ENCODE results near the gene SLC12A8.

Gene SLC12A8

GRCh38 chr3:125107363-125107762 is 105.2 kb downstream of the SLC12A8 start:
- TF ChIP-seq CTCF (IDR thresholded peaks at IDR 0.05; ENCODE audit: low read depth, low read length): no peak
- no peak overlapping the region for H3K4me3 ChIP-seq (ENCODE audit: low read depth, low read length)

DNA sequence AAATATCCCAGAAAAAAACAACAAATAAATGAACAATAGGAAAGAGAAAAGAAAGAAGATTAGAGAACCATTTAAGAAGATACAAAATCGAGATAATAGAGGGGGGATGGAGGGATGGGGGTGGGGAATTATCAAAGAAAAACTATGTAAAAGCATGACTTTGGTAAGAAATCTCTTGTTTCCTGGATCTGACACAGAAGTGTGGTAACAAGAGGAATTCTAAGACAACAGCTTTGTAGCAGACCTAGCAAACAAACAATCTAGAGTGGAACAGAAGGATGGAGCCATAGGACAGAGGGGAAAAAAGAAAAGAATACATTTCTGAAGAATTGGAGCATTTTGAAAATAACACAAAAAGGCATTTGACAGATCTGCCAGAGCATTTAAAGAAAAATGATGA is 107.4 kb downstream of the SLC12A8 start:
- H3K4me3 ChIP-seq (ENCODE audit: low read depth, low read length): no peak overlapping the region

GRCh38 chr3:125104639-125105038 is 107.9 kb downstream of the SLC12A8 start:
- H3K4me3 ChIP-seq (ENCODE audit: low read depth, low read length): no peak overlapping the region
- no peak for TF ChIP-seq CTCF (IDR thresholded peaks at IDR 0.05; ENCODE audit: low read depth, low read length)

More for the DNA sequence above, 107.4 kb downstream of the SLC12A8 start:
- no peak for TF ChIP-seq CTCF (IDR thresholded peaks at IDR 0.05; ENCODE audit: low read depth, low read length)

- no peak for TF ChIP-seq CTCF (IDR thresholded peaks at IDR 0.05; ENCODE audit: low read depth, low read length)
- H3K4me3 ChIP-seq (ENCODE audit: low read depth, low read length): no peak overlapping the region
Observed at GRCh38 chr3:125103406-125103805, 109.1 kb downstream of the SLC12A8 start.

DNA sequence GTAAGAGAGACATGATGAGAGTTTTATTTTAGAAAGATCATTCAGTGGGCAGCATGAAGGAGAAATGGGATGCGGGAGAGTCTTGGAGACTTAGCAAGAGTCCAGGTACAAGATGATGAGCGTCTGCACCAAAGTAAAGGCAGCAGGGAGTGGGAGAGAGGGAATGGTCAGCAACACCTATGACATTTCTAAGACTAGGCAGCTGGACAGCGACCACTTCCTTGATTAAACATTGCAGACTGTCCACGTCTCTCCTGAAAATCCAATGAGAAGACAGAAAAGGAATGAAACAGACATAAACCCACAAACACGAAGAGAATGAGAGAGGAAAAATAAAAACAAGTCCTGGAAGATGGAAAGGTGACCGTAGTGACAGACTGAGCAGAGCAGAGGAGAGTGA is 110.1 kb downstream of the SLC12A8 start:
- H3K4me3 ChIP-seq (ENCODE audit: low read depth, low read length): no peak overlapping the region
- no peak for TF ChIP-seq CTCF (IDR thresholded peaks at IDR 0.05; ENCODE audit: low read depth, low read length)

- H3K4me3 ChIP-seq (ENCODE audit: low read depth, low read length): no peak overlapping the region
- no peak for TF ChIP-seq CTCF (IDR thresholded peaks at IDR 0.05; ENCODE audit: low read depth, low read length)
Observed at GRCh38 chr3:125098611-125099291, 113.8 kb downstream of the SLC12A8 start.

DNA sequence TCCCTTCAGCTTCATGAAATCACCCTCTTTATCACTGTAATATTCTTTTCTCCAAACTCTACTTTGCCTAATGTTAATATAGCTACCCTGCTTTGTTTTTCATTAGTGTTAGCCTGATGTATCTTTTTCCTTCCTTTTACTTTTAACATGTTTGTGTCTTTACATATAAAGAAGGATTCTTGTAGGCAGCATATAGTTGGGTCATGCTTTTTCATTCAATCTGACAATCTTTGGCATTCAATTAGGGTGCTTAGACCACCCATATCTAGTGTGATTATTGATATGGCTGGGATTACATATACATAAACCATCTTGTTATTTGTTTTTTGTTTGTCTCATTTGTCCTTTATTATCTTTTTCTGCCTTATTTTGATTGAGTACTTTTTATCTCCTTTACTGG is 121.9 kb downstream of the SLC12A8 start:
- no peak for TF ChIP-seq CTCF (IDR thresholded peaks at IDR 0.05; ENCODE audit: low read depth, low read length)
- no peak overlapping the region for H3K4me3 ChIP-seq (ENCODE audit: low read depth, low read length)

All from WI38 (cell line).